IMR-90 (cell line): ENCODE data around the gene SPG11.

Experiments used
- BHLHE40 ChIP-seq: fragments of 150-350 bp; IDR thresholded peaks from 2 replicates; pipeline ENCODE4 v1.6.1; 2016; ENCODE audit warnings: mild to moderate bottlenecking, low read depth, low read length
- CEBPB ChIP-seq: IDR thresholded peaks from 2 replicates; pipeline ENCODE4 v1.6.1; 2012; ENCODE audit warnings: low read depth, low read length, improper control_type of control experiment
- CTCF ChIP-seq: conservative IDR thresholded peaks from 2 replicates; pipeline ENCODE4 v1.5.1; 2012; ENCODE audit warnings: mild to moderate bottlenecking, low read depth, low read length, improper control_type of control experiment
- MAFK ChIP-seq: IDR thresholded peaks from 2 replicates; pipeline ENCODE4 v1.6.1; 2012; ENCODE audit warnings: low read depth, low read length, improper control_type of control experiment
- MAZ ChIP-seq: IDR thresholded peaks from 2 replicates; pipeline ENCODE4 v1.6.1; 2012; ENCODE audit warnings: low read depth, mild to moderate bottlenecking, low read length, improper control_type of control experiment, moderate library complexity, borderline replicate concordance
- MXI1 ChIP-seq: IDR thresholded peaks from 2 replicates; pipeline ENCODE4 v1.6.1; 2012; ENCODE audit warnings: low read depth, mild to moderate bottlenecking, low read length, moderate library complexity, borderline replicate concordance
- POLR2A ChIP-seq: IDR thresholded peaks from 2 replicates; pipeline ENCODE4 v1.6.1; 2012; ENCODE audit warnings: mild to moderate bottlenecking, low read depth, low read length
- RAD21 ChIP-seq: IDR thresholded peaks from 2 replicates; pipeline ENCODE4 v1.6.1; 2012; ENCODE audit warnings: low read length, improper control_type of control experiment
- RCOR1 ChIP-seq: IDR thresholded peaks from 2 replicates; pipeline ENCODE4 v1.6.1; 2012; ENCODE audit warnings: mild to moderate bottlenecking, low read length, improper control_type of control experiment; ENCODE audit not compliant: insufficient replicate concordance
- RFX5 ChIP-seq: IDR thresholded peaks from 2 replicates; pipeline ENCODE4 v1.8.0; 2012; ENCODE audit warnings: low read depth, mild to moderate bottlenecking, low read length, moderate library complexity
- SMC3 ChIP-seq: fragments of 150-350 bp; IDR thresholded peaks from 2 replicates; pipeline ENCODE4 v1.6.1; 2016; ENCODE audit warnings: low read depth, mild to moderate bottlenecking, antibody characterized with exemption, low read length, moderate library complexity
- USF2 ChIP-seq: fragments of 150-350 bp; IDR thresholded peaks from 2 replicates; pipeline ENCODE4 v1.6.1; 2017; ENCODE audit warnings: mild to moderate bottlenecking, antibody characterized with exemption, low read length, low read depth

- TF ChIP-seq CTCF (no peak), POLR2A (no peak), MAZ (no peak), CEBPB (no peak), SMC3 (no peak), BHLHE40 (no peak), RCOR1 (no peak), MXI1 (no peak), RAD21 (no peak), MAFK (no peak), USF2 (no peak), RFX5 (no peak)
These were observed 132.8 kb downstream of the SPG11 start for GRCh38 chr15:44530653-44531052.
